GM12878 (cell line): ENCODE data around the gene ASIC2. TPM values are rescaled to one million over a fixed set of nuclear protein-coding genes. Genes with fewer than 3 reads are reported as not detected.

Experiments used
- ATAC-seq: fragments of 200-7000 bp; cut with Tn5 transposase; 3 replicates; pipeline ENCODE4 v1.9.1; 2020; ENCODE audit warnings: mild to moderate bottlenecking, moderate library complexity
- BruUV-seq: library from RNA; stranded (reverse); fragments of 400-500 nt; replicated peaks from 2 replicates; lab custom pipeline; 2021; lab: Mats Ljungman, UMichigan
- CTCF ChIA-PET: fragments of 300-600 bp; sonication (Branson Sonifier 250); formaldehyde crosslinking; extraction: SDS; loops from one replicate; lab custom pipeline; 2021; ENCODE audit warnings: inconsistent platforms; lab: Yijun Ruan, JAX
- POLR2A ChIA-PET: fragments of 350-600 bp; formaldehyde crosslinking; extraction: SDS; loops from one replicate; lab custom pipeline; 2021; ENCODE audit warnings: inconsistent platforms; lab: Charles Lee
- RAD21 ChIA-PET: fragments of 300-600 bp; sonication (Branson Sonifier 250); formaldehyde crosslinking; loops from one replicate; lab custom pipeline; 2023; ENCODE audit warnings: antibody characterized with exemption; ENCODE audit not compliant: unreplicated experiment; lab: Charles Lee
- SMC1A ChIA-PET: fragments of 300-600 bp; sonication (Branson Sonifier 250); formaldehyde crosslinking; loops from one replicate; lab custom pipeline; 2023; ENCODE audit not compliant: unreplicated experiment, uncharacterized antibody; lab: Charles Lee
- DNase-seq: peaks from one replicate; pipeline ENCODE4 v3.0.0-alpha.2; 2011; ENCODE audit warnings: low read depth, low spot score
- FAIRE-seq: peaks from 3 replicates; lab custom pipeline; 2011; peaks lifted over from hg19 to GRCh38; lab: Jason Lieb, UNC
- H2AFZ ChIP-seq: 2 replicates; pipeline ENCODE4 v1.6.0; 2011; ENCODE audit warnings: low read depth, low read length, control low read depth; ENCODE audit not compliant: control insufficient read depth
- H3K27ac ChIP-seq: 2 replicates; pipeline ENCODE4 v1.5.1; 2011; ENCODE audit warnings: control low read depth; ENCODE audit not compliant: control insufficient read depth, insufficient read depth
- H3K27me3 ChIP-seq, 2 experiments: replicated peaks in 1 of 2; 2 replicates each; pipeline versions ENCODE4 v1.6.0 to v1.6.1; 2011; ENCODE audit warnings: low read length in 1 of 2; ENCODE audit not compliant: control insufficient read depth in 2 of 2, insufficient read depth in 2 of 2
- H3K36me3 ChIP-seq, 2 experiments: 2 replicates each; pipeline ENCODE4 v1.5.1; 2011; ENCODE audit warnings: low read length in 1 of 2; ENCODE audit not compliant: control insufficient read depth in 2 of 2, insufficient read depth in 2 of 2
- H3K4me1 ChIP-seq: 2 replicates; pipeline ENCODE4 v1.6.1; 2011; ENCODE audit warnings: mild to moderate bottlenecking, low read length, moderate library complexity, mixed read lengths; ENCODE audit not compliant: control insufficient read depth, insufficient read depth
- H3K4me2 ChIP-seq: 2 replicates; pipeline ENCODE4 v1.6.0; 2011; ENCODE audit warnings: control low read depth; ENCODE audit not compliant: control insufficient read depth, insufficient read depth
- H3K4me3 ChIP-seq: fragments of 200-600 bp; sonication (generic); 2 replicates; pipeline ENCODE4 v1.5.1; 2016
- H3K79me2 ChIP-seq: 2 replicates; pipeline ENCODE4 v1.6.0; 2011; ENCODE audit warnings: low read length; ENCODE audit not compliant: control insufficient read depth, insufficient read depth
- H3K9ac ChIP-seq: 2 replicates; pipeline ENCODE4 v1.8.0; 2011; ENCODE audit warnings: low read length, control low read depth, mixed read lengths; ENCODE audit not compliant: control insufficient read depth, insufficient read depth
- H3K9me3 ChIP-seq: replicated peaks from 3 replicates; pipeline ENCODE4 v1.5.1; 2011; ENCODE audit warnings: mild to moderate bottlenecking, low read length; ENCODE audit not compliant: control insufficient read depth, insufficient read depth
- H4K20me1 ChIP-seq: 2 replicates; pipeline ENCODE4 v1.6.0; 2011; ENCODE audit not compliant: control insufficient read depth, insufficient read depth
- ASH2L ChIP-seq: fragments of 300-600, 200-600 bp; sonication (generic); IDR thresholded peaks from 2 replicates; pipeline ENCODE4 v1.6.1; 2017; ENCODE audit warnings: low read depth, mild to moderate bottlenecking, borderline replicate concordance
- KAT2A ChIP-seq: conservative IDR thresholded peaks from 2 replicates; pipeline ENCODE4 v1.6.1; 2011; ENCODE audit warnings: low read depth, low read length; ENCODE audit not compliant: control insufficient read depth
- MTA3 ChIP-seq: IDR thresholded peaks from 2 replicates; pipeline ENCODE4 v1.6.1; 2012; ENCODE audit warnings: low read length, inconsistent platforms, borderline replicate concordance
- MXI1 ChIP-seq: fragments of 150-350 bp; IDR thresholded peaks from 2 replicates; pipeline ENCODE4 v1.6.1; 2011; ENCODE audit warnings: low read depth, mild to moderate bottlenecking, inconsistent platforms, low read length, improper control_type of control experiment
- MYC ChIP-seq: IDR thresholded peaks from 2 replicates; pipeline ENCODE4 v1.6.1; 2011; ENCODE audit warnings: mild to moderate bottlenecking, low read length, moderate library complexity, inconsistent platforms; ENCODE audit not compliant: insufficient read depth, insufficient replicate concordance, insufficient read length, severe bottlenecking
- NFIC ChIP-seq: IDR thresholded peaks from 2 replicates; pipeline ENCODE4 v1.6.1; 2012; ENCODE audit warnings: low read depth, mild to moderate bottlenecking, inconsistent platforms, low read length, moderate library complexity
- POLR2AphosphoS2 ChIP-seq: IDR thresholded peaks from 2 replicates; pipeline ENCODE4 v1.6.1; 2011; ENCODE audit warnings: low read depth, mild to moderate bottlenecking, low read length, improper control_type of control experiment, moderate library complexity
- RBBP5 ChIP-seq: fragments of 200-600 bp; sonication (generic); conservative IDR thresholded peaks from 2 replicates; pipeline ENCODE4 v1.6.1; 2016
- RFX5 ChIP-seq: IDR thresholded peaks from 2 replicates; pipeline ENCODE4 v1.6.1; 2011; ENCODE audit warnings: low read depth, low read length, improper control_type of control experiment
- SREBF1 ChIP-seq: IDR thresholded peaks from 2 replicates; pipeline ENCODE4 v1.6.1; 2012; ENCODE audit warnings: mild to moderate bottlenecking, low read length
- STAT1 ChIP-seq: fragments of 450-650 bp; conservative IDR thresholded peaks from 2 replicates; pipeline ENCODE4 v1.6.1; 2014; ENCODE audit warnings: antibody characterized with exemption, mild to moderate bottlenecking
- SUZ12 ChIP-seq: fragments of 200-600 bp; sonication (generic); IDR thresholded peaks from one replicate; pipeline ENCODE4 v1.6.1; 2018; ENCODE audit warnings: antibody characterized with exemption, mild to moderate bottlenecking; ENCODE audit not compliant: unreplicated experiment
- ZNF622 ChIP-seq: fragments of 450-650 bp; IDR thresholded peaks from 2 replicates; pipeline ENCODE4 v1.6.1; 2017; ENCODE audit warnings: mild to moderate bottlenecking, inconsistent platforms
- WGBS: methylation state at CpG from one replicate; pipeline ENCODE4 v1.1.6; 2016; ENCODE audit warnings: low lambda C conversion rate; ENCODE audit not compliant: insufficient replicate concordance, insufficient coverage; ENCODE audit errors: missing lambda C conversion rate; 5-methylcytosine and 5-hydroxymethylcytosine counted together
- in situ Hi-C: fragments of 300-500 bp; cut with MboI; formaldehyde crosslinking; loops from 9 replicates; pipeline ENCODE4 v1.14.3; 2018; ENCODE audit warnings: mixed read lengths
- intact Hi-C: fragments of 100-400 bp; cut with micrococcal nuclease; formaldehyde crosslinking; loops from one replicate; pipeline ENCODE4 v1.14.2; 2022; ENCODE audit not compliant: unreplicated experiment
- polyA plus RNA-seq, 11 experiments: library from polyadenylated mRNA; depleted of rRNA in 4 of 11; unstranded in 6 of 11; stranded (reverse) in 5 of 11; fragments of >200 nt; fragmentation: Nextera tagmentation in 4 of 11; fragmentation: Illumina TruSeq in 1 of 11; extraction: Ambion mirVana in 4 of 11; extraction: Trizol in 1 of 11; gene quantifications; 1 replicate in 1 of 11; 2 replicates in 10 of 11; pipeline versions ENCODE4 v1.2.1 to v1.2.3, GENCODE V29; 2011 to 2016; ENCODE audit warnings: inconsistent platforms in 2 of 11, missing spikeins in 2 of 11, low read depth in 1 of 11
- total RNA-seq, 4 experiments: library from RNA; depleted of rRNA in 3 of 4; stranded (reverse); fragments of >200 nt in 3 of 4; fragmentation: Illumina TruSeq in 1 of 4; extraction: Trizol in 1 of 4; gene quantifications; 2 replicates each; pipeline versions ENCODE4 v1.2.1 to v1.2.3, GENCODE V29; 2013 to 2021
- TF ChIP-seq, protein P1 (sequence below): fragments of 450-650 bp; formaldehyde crosslinking; IDR thresholded peaks from 2 replicates; pipeline ENCODE4 v1.5.0; 2022; ENCODE audit warnings: mild to moderate bottlenecking, missing genetic modification characterization
- TF ChIP-seq, protein P2 (sequence below): fragments of 450-650 bp; IDR thresholded peaks from 2 replicates; pipeline ENCODE4 v1.6.1; 2014; ENCODE audit warnings: mild to moderate bottlenecking
- TF ChIP-seq, protein P3 (sequence below): IDR thresholded peaks from 2 replicates; pipeline ENCODE4 v1.6.1; 2012; ENCODE audit warnings: improper control_type of control experiment, low read depth, low read length; ENCODE audit not compliant: insufficient replicate concordance

The ASIC2 gene
- total and polyA plus RNA-seq, 10 of the 15 experiments (the other 5 are each of a cell fraction or from before 2014, with no cell fraction given) = not detected

DNA sequence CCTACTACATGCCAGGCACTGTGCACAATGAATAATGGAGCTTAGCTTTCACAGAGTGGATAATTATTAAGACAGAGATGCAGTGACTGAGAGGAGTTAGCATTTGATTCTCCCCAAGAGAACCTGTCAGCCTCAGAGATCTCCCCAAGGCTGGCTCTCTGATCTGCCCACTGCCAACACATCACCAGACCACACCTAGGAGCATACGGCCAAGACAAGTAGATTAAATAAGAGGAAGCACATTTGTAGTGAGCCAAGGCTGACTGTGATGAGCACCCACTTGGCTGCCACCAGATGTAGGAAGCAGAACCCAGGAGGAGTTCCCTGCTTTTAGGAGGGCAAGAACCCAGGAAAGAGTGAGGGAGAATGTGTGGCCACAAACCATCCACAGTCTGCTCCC is 171.3 kb downstream of the ASIC2 start (continued):
- TF ChIP-seq, protein P1, sequence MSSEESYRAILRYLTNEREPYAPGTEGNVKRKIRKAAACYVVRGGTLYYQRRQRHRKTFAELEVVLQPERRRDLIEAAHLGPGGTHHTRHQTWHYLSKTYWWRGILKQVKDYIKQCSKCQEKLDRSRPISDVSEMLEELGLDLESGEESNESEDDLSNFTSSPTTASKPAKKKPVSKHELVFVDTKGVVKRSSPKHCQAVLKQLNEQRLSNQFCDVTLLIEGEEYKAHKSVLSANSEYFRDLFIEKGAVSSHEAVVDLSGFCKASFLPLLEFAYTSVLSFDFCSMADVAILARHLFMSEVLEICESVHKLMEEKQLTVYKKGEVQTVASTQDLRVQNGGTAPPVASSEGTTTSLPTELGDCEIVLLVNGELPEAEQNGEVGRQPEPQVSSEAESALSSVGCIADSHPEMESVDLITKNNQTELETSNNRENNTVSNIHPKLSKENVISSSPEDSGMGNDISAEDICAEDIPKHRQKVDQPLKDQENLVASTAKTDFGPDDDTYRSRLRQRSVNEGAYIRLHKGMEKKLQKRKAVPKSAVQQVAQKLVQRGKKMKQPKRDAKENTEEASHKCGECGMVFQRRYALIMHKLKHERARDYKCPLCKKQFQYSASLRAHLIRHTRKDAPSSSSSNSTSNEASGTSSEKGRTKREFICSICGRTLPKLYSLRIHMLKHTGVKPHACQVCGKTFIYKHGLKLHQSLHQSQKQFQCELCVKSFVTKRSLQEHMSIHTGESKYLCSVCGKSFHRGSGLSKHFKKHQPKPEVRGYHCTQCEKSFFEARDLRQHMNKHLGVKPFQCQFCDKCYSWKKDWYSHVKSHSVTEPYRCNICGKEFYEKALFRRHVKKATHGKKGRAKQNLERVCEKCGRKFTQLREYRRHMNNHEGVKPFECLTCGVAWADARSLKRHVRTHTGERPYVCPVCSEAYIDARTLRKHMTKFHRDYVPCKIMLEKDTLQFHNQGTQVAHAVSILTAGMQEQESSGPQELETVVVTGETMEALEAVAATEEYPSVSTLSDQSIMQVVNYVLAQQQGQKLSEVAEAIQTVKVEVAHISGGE (CRISPR knock-in tag) = no peak
- TF ChIP-seq RFX5 (no peak), NFIC (no peak), ASH2L (no peak), STAT1 (no peak), MXI1 (no peak), KAT2A (no peak), POLR2AphosphoS2 (no peak), SREBF1 (no peak), ZNF622 (no peak), SUZ12 (no peak)

DNA sequence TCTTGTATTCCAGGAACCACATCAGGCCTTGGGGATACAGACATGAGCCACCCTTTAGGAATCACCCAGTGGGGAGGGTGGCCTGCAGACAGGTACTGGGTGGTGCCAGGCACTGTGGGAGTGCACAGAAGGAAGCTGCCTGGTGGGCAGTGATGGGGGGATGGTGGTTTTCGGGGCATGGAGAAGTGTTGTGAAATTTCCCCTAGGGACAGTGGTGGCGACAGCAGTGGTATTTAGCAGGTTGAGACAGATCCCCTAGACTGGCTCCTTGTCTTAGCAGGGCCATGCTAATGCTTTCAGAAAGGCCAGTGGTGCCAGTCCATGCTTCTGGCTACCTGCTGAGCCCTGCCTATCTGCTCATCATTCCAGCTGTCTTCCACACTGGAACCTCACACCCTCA is 171.8 kb downstream of the ASIC2 start:
- no peak overlapping the region for H3K9ac ChIP-seq
- WGBS = 0% methylated on average over 2 of the region's 2 CpGs
- POLR2A ChIA-PET = no interaction called here
- no peak overlapping the region for H3K4me2 ChIP-seq
- SMC1A ChIA-PET = no interaction called here
- ATAC-seq (no peak), FAIRE-seq (no peak), DNase-seq (no peak)
- no peaks in the 10 kb centered on the region for H3K4me1 ChIP-seq
- H3K27ac ChIP-seq = no peak overlapping the region
- H3K9me3 ChIP-seq = no peaks in the 10 kb centered on the region
- intact Hi-C loops (no loop called here), in situ Hi-C loops (no loop called here)
- H3K79me2 ChIP-seq = no peaks in the 10 kb centered on the region
- H3K27me3 ChIP-seq = peaks cover 0 to 2% of the 10 kb centered on the region in 2 experiments; a peak in 3 of 4 replicates
- H3K36me3 ChIP-seq = no peaks in the 10 kb centered on the region
- CTCF ChIA-PET = no interaction called here
- no peaks in the 10 kb centered on the region for H4K20me1 ChIP-seq
- H3K4me3 ChIP-seq = no peak overlapping the region
- no TSS peak for BruUV-seq
- RAD21 ChIA-PET = no interaction called here
- no peak overlapping the region for H2AFZ ChIP-seq
- TF ChIP-seq, protein P2, sequence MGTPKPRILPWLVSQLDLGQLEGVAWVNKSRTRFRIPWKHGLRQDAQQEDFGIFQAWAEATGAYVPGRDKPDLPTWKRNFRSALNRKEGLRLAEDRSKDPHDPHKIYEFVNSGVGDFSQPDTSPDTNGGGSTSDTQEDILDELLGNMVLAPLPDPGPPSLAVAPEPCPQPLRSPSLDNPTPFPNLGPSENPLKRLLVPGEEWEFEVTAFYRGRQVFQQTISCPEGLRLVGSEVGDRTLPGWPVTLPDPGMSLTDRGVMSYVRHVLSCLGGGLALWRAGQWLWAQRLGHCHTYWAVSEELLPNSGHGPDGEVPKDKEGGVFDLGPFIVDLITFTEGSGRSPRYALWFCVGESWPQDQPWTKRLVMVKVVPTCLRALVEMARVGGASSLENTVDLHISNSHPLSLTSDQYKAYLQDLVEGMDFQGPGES = no peak
- TF ChIP-seq MYC (no peak), MTA3 (no peak), RBBP5 (no peak)
- TF ChIP-seq, protein P3, sequence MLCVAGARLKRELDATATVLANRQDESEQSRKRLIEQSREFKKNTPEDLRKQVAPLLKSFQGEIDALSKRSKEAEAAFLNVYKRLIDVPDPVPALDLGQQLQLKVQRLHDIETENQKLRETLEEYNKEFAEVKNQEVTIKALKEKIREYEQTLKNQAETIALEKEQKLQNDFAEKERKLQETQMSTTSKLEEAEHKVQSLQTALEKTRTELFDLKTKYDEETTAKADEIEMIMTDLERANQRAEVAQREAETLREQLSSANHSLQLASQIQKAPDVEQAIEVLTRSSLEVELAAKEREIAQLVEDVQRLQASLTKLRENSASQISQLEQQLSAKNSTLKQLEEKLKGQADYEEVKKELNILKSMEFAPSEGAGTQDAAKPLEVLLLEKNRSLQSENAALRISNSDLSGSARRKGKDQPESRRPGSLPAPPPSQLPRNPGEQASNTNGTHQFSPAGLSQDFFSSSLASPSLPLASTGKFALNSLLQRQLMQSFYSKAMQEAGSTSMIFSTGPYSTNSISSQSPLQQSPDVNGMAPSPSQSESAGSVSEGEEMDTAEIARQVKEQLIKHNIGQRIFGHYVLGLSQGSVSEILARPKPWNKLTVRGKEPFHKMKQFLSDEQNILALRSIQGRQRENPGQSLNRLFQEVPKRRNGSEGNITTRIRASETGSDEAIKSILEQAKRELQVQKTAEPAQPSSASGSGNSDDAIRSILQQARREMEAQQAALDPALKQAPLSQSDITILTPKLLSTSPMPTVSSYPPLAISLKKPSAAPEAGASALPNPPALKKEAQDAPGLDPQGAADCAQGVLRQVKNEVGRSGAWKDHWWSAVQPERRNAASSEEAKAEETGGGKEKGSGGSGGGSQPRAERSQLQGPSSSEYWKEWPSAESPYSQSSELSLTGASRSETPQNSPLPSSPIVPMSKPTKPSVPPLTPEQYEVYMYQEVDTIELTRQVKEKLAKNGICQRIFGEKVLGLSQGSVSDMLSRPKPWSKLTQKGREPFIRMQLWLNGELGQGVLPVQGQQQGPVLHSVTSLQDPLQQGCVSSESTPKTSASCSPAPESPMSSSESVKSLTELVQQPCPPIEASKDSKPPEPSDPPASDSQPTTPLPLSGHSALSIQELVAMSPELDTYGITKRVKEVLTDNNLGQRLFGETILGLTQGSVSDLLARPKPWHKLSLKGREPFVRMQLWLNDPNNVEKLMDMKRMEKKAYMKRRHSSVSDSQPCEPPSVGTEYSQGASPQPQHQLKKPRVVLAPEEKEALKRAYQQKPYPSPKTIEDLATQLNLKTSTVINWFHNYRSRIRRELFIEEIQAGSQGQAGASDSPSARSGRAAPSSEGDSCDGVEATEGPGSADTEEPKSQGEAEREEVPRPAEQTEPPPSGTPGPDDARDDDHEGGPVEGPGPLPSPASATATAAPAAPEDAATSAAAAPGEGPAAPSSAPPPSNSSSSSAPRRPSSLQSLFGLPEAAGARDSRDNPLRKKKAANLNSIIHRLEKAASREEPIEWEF = no peak
